ENCODE data around the gene CXADR.

- no peak for TF ChIP-seq BACH2 (CRISPR knock-in tag; IDR thresholded peaks at IDR 0.05; ENCODE audit: borderline replicate concordance)
- TF ChIP-seq PATZ1 (CRISPR knock-in tag; IDR thresholded peaks at IDR 0.05; ENCODE audit: borderline replicate concordance): no peak
- TF ChIP-seq ISL1 (CRISPR knock-in tag; IDR thresholded peaks at IDR 0.05): peak; percentile 16; the same call in 1 of the 2 replicates
- no peak for TF ChIP-seq ZC3H10 (CRISPR knock-in tag; IDR thresholded peaks at IDR 0.05)
- TF ChIP-seq ESRRG (CRISPR knock-in tag; IDR thresholded peaks at IDR 0.05): no peak
- no peak for TF ChIP-seq TOX (CRISPR knock-in tag; IDR thresholded peaks at IDR 0.05; ENCODE audit: borderline replicate concordance)
- no peak for TF ChIP-seq ZFP3 (CRISPR knock-in tag; IDR thresholded peaks at IDR 0.05)
- no peak for TF ChIP-seq ZFP30 (CRISPR knock-in tag; IDR thresholded peaks at IDR 0.05)
- no peak for TF ChIP-seq CREB5 (CRISPR knock-in tag; IDR thresholded peaks at IDR 0.05; ENCODE audit: low read depth)
These were observed 17.2 kb upstream of the CXADR start for GRCh38 chr21:17495680-17496079.
